Breast epithelium (tissue), 3 donors: Measurements from ENCODE around the gene VPS13A.

Experiments
- CTCF ChIP-seq, 3 donors: fragments of 450-650 bp; IDR thresholded peaks; one replicate each; pipeline ENCODE4 v1.5.1; 2016 to 2017; ENCODE audit warnings: antibody characterized with exemption in 3 of 3, mild to moderate bottlenecking in 3 of 3, moderate library complexity in 3 of 3
- POLR2AphosphoS5 ChIP-seq, 3 donors: sonication (generic); formaldehyde crosslinking; IDR thresholded peaks; one replicate each; pipeline ENCODE4 v1.6.1; 2017; ENCODE audit warnings: antibody characterized with exemption in 3 of 3

- TF ChIP-seq POLR2AphosphoS5 (IDR thresholded peaks at IDR 0.05) (no peak), CTCF (IDR thresholded peaks at IDR 0.05) (no peak)
These were observed 196.9 kb downstream of the VPS13A start for GRCh38 chr9:77374266-77374665.
